HK-2 (cell line): ENCODE data around the gene GSDME.
"Not testable (repeated sequence)": the region's sequence is repeated elsewhere in the genome, so short reads cannot be mapped to it uniquely, and the experiment has no call there.

Experiments
- DNase-seq: peaks from one replicate; pipeline ENCODE4 v3.0.0-alpha.2; 2018; ENCODE audit not compliant: unreplicated experiment

GSDME gene

GRCh38 chr7:24742506-24743162, 14.6 kb downstream of the GSDME start:
- no peak for DNase-seq

- peak; percentile 76 for DNase-seq
Measured at GRCh38 chr7:24741679-24742505, 15.4 kb downstream of the GSDME start.

GRCh38 chr7:24740871-24741270, 16.4 kb downstream of the GSDME start:
- DNase-seq = no peak

GRCh38 chr7:24739306-24739705, 18.0 kb downstream of the GSDME start:
- DNase-seq = no peak

GRCh38 chr7:24738577-24738976, 18.7 kb downstream of the GSDME start:
- DNase-seq = no peak

- DNase-seq = no peak
Measured at GRCh38 chr7:24737281-24737680, 20.0 kb downstream of the GSDME start.

GRCh38 chr7:24735594-24735993, 21.7 kb downstream of the GSDME start:
- not testable (repeated sequence) for DNase-seq

- no peak for DNase-seq
Measured at GRCh38 chr7:24734306-24734705, 23.0 kb downstream of the GSDME start.

- DNase-seq = no peak
Measured at GRCh38 chr7:24733414-24734060, 23.7 kb downstream of the GSDME start.

GRCh38 chr7:24732646-24733413, 24.4 kb downstream of the GSDME start:
- peak; percentile 46 for DNase-seq

GRCh38 chr7:24731313-24731712, 26.0 kb downstream of the GSDME start:
- DNase-seq = no peak

- no peak for DNase-seq
Measured at GRCh38 chr7:24730018-24730369, 27.3 kb downstream of the GSDME start.

- DNase-seq = no peak
Measured at GRCh38 chr7:24729365-24730017, 27.8 kb downstream of the GSDME start.

- no peak for DNase-seq
Measured at GRCh38 chr7:24728503-24729364, 28.5 kb downstream of the GSDME start.

GRCh38 chr7:24728121-24728500, 29.2 kb downstream of the GSDME start:
- no peak for DNase-seq

GRCh38 chr7:24727154-24728120, 29.8 kb downstream of the GSDME start:
- no peak for DNase-seq

- no peak for DNase-seq
Measured at GRCh38 chr7:24725554-24726241, 31.6 kb downstream of the GSDME start.

- no peak for DNase-seq
Measured at GRCh38 chr7:24724451-24725190, 32.6 kb downstream of the GSDME start.
